ENCODE data around the gene FRMD4A. TPM values are rescaled to one million over a fixed set of nuclear protein-coding genes. Genes with fewer than 3 reads are reported as not detected.

The FRMD4A gene
- total and polyA plus RNA-seq, 7 donors: 3.0 to 27.8 (median 14.4) TPM

- Histone ChIP-seq H3K27me3 (peaks cover 0 to 6% (median 4%) of the 10 kb centered on the region in 3 donors), H3K36me3 (no peaks in the 10 kb centered on the region), H3K27ac (no peak overlapping the region), H3K4me1 (no peaks in the 10 kb centered on the region), H3K9me3 (no peaks in the 10 kb centered on the region), H3K4me3 (no peak overlapping the region)
- intact Hi-C loops (cut with DNase I): loop anchor here (2.0 kb wide), 1 partner anchor 283 kb away; no protein-coding TSS in a partner anchor
- TF ChIP-seq POLR2A (IDR thresholded peaks at IDR 0.05): no peak
- no peak for TF ChIP-seq EP300 (IDR thresholded peaks at IDR 0.05)
- DNase-seq: no peak
Measured at GRCh38 chr10:14196113-14196512, 134.6 kb downstream of the FRMD4A start.

- TF ChIP-seq POLR2AphosphoS5 (IDR thresholded peaks at IDR 0.05) (no peak), POLR2A (IDR thresholded peaks at IDR 0.05) (no peak), EP300 (IDR thresholded peaks at IDR 0.05) (no peak), CTCF (IDR thresholded peaks at IDR 0.05) (no peak)
- intact Hi-C loops (cut with DNase I): no loop called here
Measured at GRCh38 chr10:14195433-14195832, 135.3 kb downstream of the FRMD4A start.

GRCh38 chr10:14192746-14193145 is 138.0 kb downstream of the FRMD4A start:
- 37 to 71% methylated on average over 2 of the region's 2 CpGs for WGBS, 2 donors
- no peak for DNase-seq
- H3K27ac ChIP-seq: no peak overlapping the region
- H3K27me3 ChIP-seq: peaks cover 0 to 3% (median 0%) of the 10 kb centered on the region in 3 donors
- no peaks in the 10 kb centered on the region for H3K4me1 ChIP-seq
- no peaks in the 10 kb centered on the region for H3K9me3 ChIP-seq
- intact Hi-C loops (cut with DNase I): no loop called here
- H3K36me3 ChIP-seq: no peaks in the 10 kb centered on the region
- no peak for TF ChIP-seq POLR2A (IDR thresholded peaks at IDR 0.05)
- no peak for TF ChIP-seq CTCF (IDR thresholded peaks at IDR 0.05)
- TF ChIP-seq EP300 (IDR thresholded peaks at IDR 0.05): no peak
- no peak for TF ChIP-seq POLR2AphosphoS5 (IDR thresholded peaks at IDR 0.05)
- H3K4me3 ChIP-seq: no peak overlapping the region

More at GRCh38 chr10:14195433-14195832, 135.3 kb downstream of the FRMD4A start:
- peaks cover 0 to 2% (median 0%) of the 10 kb centered on the region in 3 donors for H3K27me3 ChIP-seq
- H3K9me3 ChIP-seq: no peaks in the 10 kb centered on the region
- H3K4me1 ChIP-seq: no peaks in the 10 kb centered on the region
- H3K36me3 ChIP-seq: no peaks in the 10 kb centered on the region
- 75 to 77% methylated on average over 6 of the region's 6 CpGs for WGBS, 2 donors
- H3K4me3 ChIP-seq: no peak overlapping the region
- DNase-seq: no peak
- no peak overlapping the region for H3K27ac ChIP-seq

GRCh38 chr10:14191871-14192270 is 138.9 kb downstream of the FRMD4A start:
- no peak for DNase-seq
- no peak overlapping the region for H3K27ac ChIP-seq
- no peaks in the 10 kb centered on the region for H3K4me1 ChIP-seq
- H3K27me3 ChIP-seq: peaks cover 0 to 3% (median 0%) of the 10 kb centered on the region in 3 donors
- intact Hi-C loops (cut with DNase I): no loop called here
- WGBS, 2 donors: 33 to 44% methylated on average over 1 of the region's 1 CpG
- no peaks in the 10 kb centered on the region for H3K36me3 ChIP-seq
- no peak for TF ChIP-seq POLR2A (IDR thresholded peaks at IDR 0.05)
- no peak for TF ChIP-seq EP300 (IDR thresholded peaks at IDR 0.05)
- no peak for TF ChIP-seq CTCF (IDR thresholded peaks at IDR 0.05)
- TF ChIP-seq POLR2AphosphoS5 (IDR thresholded peaks at IDR 0.05): no peak
- H3K9me3 ChIP-seq: no peaks in the 10 kb centered on the region
- no peak overlapping the region for H3K4me3 ChIP-seq

- TF ChIP-seq CTCF (IDR thresholded peaks at IDR 0.05) (no peak), POLR2A (IDR thresholded peaks at IDR 0.05) (no peak)
- Histone ChIP-seq H3K4me3 (no peak overlapping the region), H3K27ac (no peak overlapping the region), H3K36me3 (no peaks in the 10 kb centered on the region), H3K4me1 (no peaks in the 10 kb centered on the region), H3K27me3 (peaks cover 0 to 3% (median 0%) of the 10 kb centered on the region in 3 donors), H3K9me3 (no peaks in the 10 kb centered on the region)
- intact Hi-C loops (cut with DNase I): no loop called here
- DNase-seq: no peak
- 19 to 61% methylated on average over 5 of the region's 5 CpGs for WGBS, 2 donors
Measured at GRCh38 chr10:14191407-14191806, 139.3 kb downstream of the FRMD4A start.
